Prostate gland (tissue), 2 donors: ENCODE data around the gene NLRC3. TPM values are rescaled to one million over a fixed set of nuclear protein-coding genes. Genes with fewer than 3 reads are reported as not detected.

Experiments used
- DNase-seq: peaks from one replicate; pipeline ENCODE4 v3.0.0-alpha.2; 2019; ENCODE audit warnings: low spot score
- H3K27ac ChIP-seq, 2 donors: fragments of 200-600 bp; sonication (generic); 2 replicates each; pipeline ENCODE4 v1.5.1; 2017 to 2019
- H3K27me3 ChIP-seq: fragments of 200-600 bp; sonication (generic); replicated peaks from 2 replicates; pipeline ENCODE4 v1.5.1; 2019; ENCODE audit not compliant: insufficient read depth
- H3K36me3 ChIP-seq, 2 donors: fragments of 200-600 bp; sonication (generic); 1 replicate in 1 of 2; 2 replicates in 1 of 2; pipeline versions ENCODE4 v1.5.1 to v1.8.1; 2017 to 2019
- H3K4me1 ChIP-seq: fragments of 200-600 bp; sonication (generic); replicated peaks from 2 replicates; pipeline ENCODE4 v1.5.1; 2019
- H3K4me3 ChIP-seq, 2 donors: fragments of 200-600 bp; sonication (generic); 2 replicates each; pipeline ENCODE4 v1.5.1; 2017 to 2019
- H3K9me3 ChIP-seq: fragments of 200-600 bp; sonication (generic); 2 replicates; pipeline ENCODE4 v1.5.1; 2017
- POLR2A ChIP-seq: fragments of 450-650 bp; IDR thresholded peaks from one replicate; pipeline ENCODE4 v1.6.1; 2016; ENCODE audit warnings: antibody characterized with exemption, mild to moderate bottlenecking
- POLR2AphosphoS5 ChIP-seq: sonication (generic); formaldehyde crosslinking; IDR thresholded peaks from one replicate; pipeline ENCODE4 v1.6.1; 2017; ENCODE audit warnings: antibody characterized with exemption
- WGBS: methylation state at CpG from one replicate; pipeline ENCODE4 v1.1.5; 2018; 5-methylcytosine and 5-hydroxymethylcytosine counted together
- intact Hi-C: fragments of 100-400 bp; cut with DNase I; formaldehyde crosslinking; loops from one replicate; pipeline ENCODE4 v1.14.2; 2022
- total RNA-seq, 2 donors: library from RNA; depleted of rRNA; stranded (reverse); fragments of >200 nt; gene quantifications; one replicate each; pipeline ENCODE4 v1.1.0, GENCODE V29; 2016
- TF ChIP-seq, protein P1 (sequence below), 4 experiments: fragments of 200-600 bp in 2 of 4; fragments of 450-650 bp in 2 of 4; sonication (generic) in 2 of 4; IDR thresholded peaks; 1 replicate in 3 of 4; 2 replicates in 1 of 4; pipeline ENCODE4 v1.5.1; 2016 to 2019; ENCODE audit warnings: antibody characterized with exemption in 4 of 4, mild to moderate bottlenecking in 2 of 4, moderate library complexity in 2 of 4

The NLRC3 gene
- total RNA-seq, 2 donors from 2014 or later, result 0.85 to 0.87 TPM

DNA sequence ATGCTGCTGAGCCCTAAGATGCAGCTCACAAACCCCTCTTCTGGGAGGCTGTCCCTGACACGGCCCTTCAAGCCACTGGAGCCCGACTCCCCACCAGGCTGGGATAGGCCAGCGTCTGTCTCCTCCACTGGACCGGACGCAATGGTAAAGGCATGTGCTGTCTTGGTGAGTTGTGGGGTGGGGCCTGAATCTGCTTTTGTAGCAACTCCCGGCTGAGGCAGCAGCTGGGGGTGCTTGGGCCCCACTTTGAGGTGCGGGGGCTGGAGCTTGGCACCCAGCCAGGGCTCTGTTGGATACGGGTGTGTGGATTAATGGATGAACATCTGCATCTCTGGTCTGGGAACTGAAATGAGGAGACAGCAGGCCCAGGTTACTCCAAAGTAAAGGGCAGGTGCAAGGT, 3.5 kb upstream of the NLRC3 start:
- intact Hi-C loops, result no loop called here
- no peaks in the 10 kb centered on the region for H3K4me1 ChIP-seq
- no peaks in the 10 kb centered on the region for H3K9me3 ChIP-seq
- H3K36me3 ChIP-seq, result no peaks in the 10 kb centered on the region
- H3K27me3 ChIP-seq, result no peaks in the 10 kb centered on the region
- no peak for DNase-seq
- no peak for TF ChIP-seq POLR2A
- WGBS, result 48% methylated on average over 8 of the region's 8 CpGs
- no peak overlapping the region for H3K27ac ChIP-seq
- H3K4me3 ChIP-seq, result no peak overlapping the region

DNA sequence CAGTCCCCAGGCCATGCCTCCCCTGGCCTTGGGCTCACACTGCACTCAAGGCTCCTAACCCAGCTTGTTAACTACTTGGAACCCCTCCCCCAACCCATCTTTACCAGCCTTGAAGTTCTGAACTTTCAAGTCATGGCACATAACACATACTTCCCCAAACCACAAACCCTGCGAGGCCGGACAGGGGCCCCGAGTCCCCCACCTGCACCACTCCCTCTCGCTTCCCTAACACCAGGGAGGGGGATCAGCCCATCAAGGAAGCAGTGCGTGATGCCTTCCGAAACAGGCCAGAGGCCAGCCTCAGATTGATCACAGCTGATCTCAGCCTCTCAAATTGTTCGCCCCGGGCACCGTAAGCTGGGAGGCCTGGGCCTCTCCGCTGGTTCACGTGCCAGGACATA, 3.0 kb upstream of the NLRC3 start:
- no peaks in the 10 kb centered on the region for H3K9me3 ChIP-seq
- no peaks in the 10 kb centered on the region for H3K27me3 ChIP-seq
- no peaks in the 10 kb centered on the region for H3K4me1 ChIP-seq
- H3K27ac ChIP-seq, result no peak overlapping the region
- intact Hi-C loops, result no loop called here
- 46% methylated on average over 11 of the region's 11 CpGs for WGBS
- no peaks in the 10 kb centered on the region for H3K36me3 ChIP-seq
- no peak for DNase-seq
- H3K4me3 ChIP-seq, result no peak overlapping the region
- no peak for TF ChIP-seq POLR2AphosphoS5
- TF ChIP-seq, protein P1, sequence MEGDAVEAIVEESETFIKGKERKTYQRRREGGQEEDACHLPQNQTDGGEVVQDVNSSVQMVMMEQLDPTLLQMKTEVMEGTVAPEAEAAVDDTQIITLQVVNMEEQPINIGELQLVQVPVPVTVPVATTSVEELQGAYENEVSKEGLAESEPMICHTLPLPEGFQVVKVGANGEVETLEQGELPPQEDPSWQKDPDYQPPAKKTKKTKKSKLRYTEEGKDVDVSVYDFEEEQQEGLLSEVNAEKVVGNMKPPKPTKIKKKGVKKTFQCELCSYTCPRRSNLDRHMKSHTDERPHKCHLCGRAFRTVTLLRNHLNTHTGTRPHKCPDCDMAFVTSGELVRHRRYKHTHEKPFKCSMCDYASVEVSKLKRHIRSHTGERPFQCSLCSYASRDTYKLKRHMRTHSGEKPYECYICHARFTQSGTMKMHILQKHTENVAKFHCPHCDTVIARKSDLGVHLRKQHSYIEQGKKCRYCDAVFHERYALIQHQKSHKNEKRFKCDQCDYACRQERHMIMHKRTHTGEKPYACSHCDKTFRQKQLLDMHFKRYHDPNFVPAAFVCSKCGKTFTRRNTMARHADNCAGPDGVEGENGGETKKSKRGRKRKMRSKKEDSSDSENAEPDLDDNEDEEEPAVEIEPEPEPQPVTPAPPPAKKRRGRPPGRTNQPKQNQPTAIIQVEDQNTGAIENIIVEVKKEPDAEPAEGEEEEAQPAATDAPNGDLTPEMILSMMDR (IDR thresholded peaks at IDR 0.05), result no peak
- TF ChIP-seq POLR2A, result no peak

DNA sequence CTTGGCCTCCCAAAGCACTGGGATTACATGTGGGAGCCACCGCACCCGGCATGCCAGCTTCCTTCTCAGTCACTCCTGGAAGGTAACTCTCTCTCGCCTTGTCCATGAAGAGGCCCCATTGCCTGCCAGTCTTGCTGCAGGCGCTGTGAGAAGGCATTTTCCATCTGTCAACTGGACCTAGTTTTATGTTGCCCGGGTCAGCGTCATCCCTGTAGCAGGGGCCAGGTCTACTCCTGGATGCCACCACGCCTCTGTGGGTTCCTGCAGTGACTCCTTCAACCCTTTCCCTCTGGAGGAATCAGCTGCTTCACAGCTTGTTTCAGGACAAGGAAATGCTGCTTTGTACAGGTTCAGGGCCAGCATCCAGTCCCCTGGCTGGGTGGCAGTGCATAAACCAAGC, 2.6 kb upstream of the NLRC3 start:
- Histone ChIP-seq H3K9me3 (no peaks in the 10 kb centered on the region), H3K4me3 (no peak overlapping the region), H3K27me3 (no peaks in the 10 kb centered on the region), H3K4me1 (no peaks in the 10 kb centered on the region), H3K36me3 (no peaks in the 10 kb centered on the region), H3K27ac (no peak overlapping the region)
- intact Hi-C loops, result no loop called here
- no peak for DNase-seq
- WGBS, result 91% methylated on average over 7 of the region's 7 CpGs
- TF ChIP-seq POLR2A (no peak), POLR2AphosphoS5 (no peak)
- TF ChIP-seq, protein P1 (IDR thresholded peaks at IDR 0.05), result no peak

DNA sequence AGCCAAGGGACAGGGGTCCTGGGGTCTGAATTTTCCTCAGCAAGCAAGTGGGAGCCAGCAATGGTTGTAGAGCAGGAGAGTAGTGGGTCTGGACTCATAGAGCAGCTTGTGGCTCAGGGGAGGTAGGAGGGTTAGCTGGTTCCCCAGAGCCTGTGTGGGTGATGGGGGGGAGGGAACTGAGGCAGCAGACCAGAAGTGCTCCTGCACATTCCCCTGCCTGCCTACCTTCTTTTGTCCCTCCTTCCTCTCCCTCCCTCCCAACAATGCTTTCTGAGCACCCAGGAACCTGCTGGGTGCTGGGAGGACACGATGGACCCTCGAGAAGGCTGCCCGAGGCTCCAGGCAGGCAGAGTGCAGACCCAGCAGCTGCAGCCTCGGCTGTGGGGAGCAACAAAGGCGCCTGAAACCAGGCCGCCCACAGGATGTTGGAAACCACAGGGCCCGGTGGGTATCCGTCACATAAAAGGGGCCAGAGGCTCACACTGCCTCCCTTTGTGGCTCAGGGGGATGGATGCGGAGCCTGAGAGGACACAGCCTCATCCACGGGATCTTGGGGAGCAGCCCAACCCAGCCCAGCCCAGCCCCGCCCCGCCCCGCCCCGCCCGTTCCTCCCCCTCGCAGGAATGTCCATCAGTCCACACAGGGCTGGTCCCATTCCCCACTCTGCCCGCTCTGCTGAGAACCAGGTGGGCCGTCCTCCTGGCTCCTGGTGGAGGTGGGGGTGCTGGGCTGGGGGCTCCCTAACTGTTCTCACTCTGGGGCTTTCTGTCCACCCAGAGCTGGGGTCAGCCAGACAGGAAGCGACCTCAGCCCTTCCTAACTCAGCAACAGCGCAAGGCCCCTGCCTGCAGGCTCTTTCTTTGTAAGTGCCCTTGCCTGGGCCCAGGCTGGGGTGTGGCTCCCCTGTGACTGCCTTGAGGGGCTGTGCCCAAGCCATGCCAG, 1.7 kb upstream of the NLRC3 start:
- Histone ChIP-seq H3K27me3 (no peaks in the 10 kb centered on the region), H3K36me3 (no peaks in the 10 kb centered on the region), H3K4me1 (no peaks in the 10 kb centered on the region), H3K4me3 (no peak overlapping the region), H3K9me3 (no peaks in the 10 kb centered on the region), H3K27ac (no peak overlapping the region)
- TF ChIP-seq, protein P1 (IDR thresholded peaks at IDR 0.05), result no peak
- no peak for TF ChIP-seq POLR2AphosphoS5
- no peak for TF ChIP-seq POLR2A
- no peak for DNase-seq
- intact Hi-C loops, result no loop called here
- WGBS, result 46% methylated on average over 12 of the region's 20 CpGs

DNA sequence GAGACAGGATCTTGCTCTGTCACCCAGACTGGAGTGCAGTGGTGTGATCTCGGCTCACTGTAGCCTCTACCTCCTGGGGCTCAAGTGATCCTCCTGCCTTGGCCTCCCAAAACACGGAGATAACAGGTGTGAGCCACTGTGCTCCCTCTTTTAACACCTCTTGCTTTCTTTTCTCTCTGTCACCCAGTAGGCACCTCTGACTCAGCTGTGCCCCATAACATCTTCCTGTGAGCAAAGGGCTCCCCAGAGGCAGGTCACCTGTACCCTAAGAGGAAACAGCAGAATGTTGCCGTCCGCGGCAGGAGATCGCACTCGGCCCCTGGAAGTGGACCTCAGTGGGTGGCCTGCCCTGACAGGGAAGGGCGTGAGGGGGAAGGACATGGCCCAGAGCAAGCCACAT, 918 bp upstream of the NLRC3 start:
- Histone ChIP-seq H3K36me3 (no peaks in the 10 kb centered on the region), H3K27me3 (no peaks in the 10 kb centered on the region), H3K4me1 (no peaks in the 10 kb centered on the region), H3K9me3 (no peaks in the 10 kb centered on the region), H3K4me3 (no peak overlapping the region), H3K27ac (no peak overlapping the region)
- TF ChIP-seq POLR2AphosphoS5 (no peak), POLR2A (no peak)
- TF ChIP-seq, protein P1 (IDR thresholded peaks at IDR 0.05), result no peak
- DNase-seq, result no peak
- 90% methylated on average over 8 of the region's 8 CpGs for WGBS
- intact Hi-C loops, result no loop called here
